RPMI8226 (cell line): ENCODE results near the gene PPP1CA.

Experiments used
- DNase-seq: peaks from one replicate; pipeline ENCODE4 v3.0.0-alpha.2; 2015

The PPP1CA gene

DNA sequence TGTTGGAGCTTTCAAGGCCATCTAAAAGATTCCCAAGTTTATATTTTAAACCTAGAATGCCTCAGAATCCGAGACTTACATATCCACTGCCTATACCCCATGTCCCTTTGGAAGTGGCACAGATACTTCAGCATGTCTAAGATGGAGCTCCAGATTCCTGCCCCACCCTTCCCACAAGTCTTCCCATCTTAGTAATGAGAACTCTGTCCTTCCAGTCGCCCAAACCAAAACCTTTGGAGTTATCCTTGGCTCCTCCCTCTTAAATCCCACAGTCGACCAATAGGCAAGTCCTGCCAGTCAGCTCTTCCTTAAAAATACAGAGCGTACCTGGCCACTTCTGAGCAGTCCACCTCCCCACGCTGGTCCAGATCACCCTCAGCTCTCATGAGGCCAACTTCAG is 52.6 kb downstream of the PPP1CA start:
- DNase-seq = no peak
